GM10847 (cell line): ENCODE measurements around the gene LRIT1.

ENCODE experiments used
- POLR2A ChIP-seq: IDR thresholded peaks from 2 replicates; pipeline ENCODE4 v1.6.1; 2011; ENCODE audit not compliant: insufficient read length; ENCODE audit errors: extremely low read depth

LRIT1 gene

DNA sequence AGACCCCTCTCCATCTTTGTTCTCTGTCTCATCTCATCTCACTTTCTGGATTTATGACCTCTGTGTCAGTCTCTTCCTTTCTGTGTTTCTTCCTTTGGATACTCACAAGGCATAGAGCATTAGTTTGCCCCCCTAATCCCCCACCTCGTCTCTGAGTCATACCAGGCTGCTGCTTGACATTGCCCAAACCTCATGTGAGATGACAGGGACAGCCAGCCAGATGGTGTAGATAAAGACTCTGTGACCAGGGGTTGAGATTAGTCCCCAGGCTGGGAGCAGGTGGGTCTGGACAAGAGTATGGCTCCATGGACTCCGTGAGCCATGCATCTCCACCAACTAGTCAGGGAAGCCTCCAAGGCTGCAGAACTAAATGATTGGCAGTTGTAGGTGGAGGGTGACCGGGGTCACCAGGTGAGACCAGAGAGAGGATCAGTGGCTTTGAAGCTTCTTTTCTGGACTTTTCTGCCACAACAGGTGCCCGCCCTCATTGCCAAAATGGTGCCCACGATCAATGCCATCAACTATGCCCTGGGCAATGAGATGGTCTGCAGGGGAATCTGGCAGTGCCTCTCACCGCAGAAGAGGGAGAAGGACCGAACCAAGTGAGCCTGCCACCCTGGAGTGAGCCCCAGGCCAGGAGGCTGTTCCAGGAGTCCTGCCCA, 16.8 kb upstream of the LRIT1 start:
- TF ChIP-seq POLR2A, result no peak

DNA sequence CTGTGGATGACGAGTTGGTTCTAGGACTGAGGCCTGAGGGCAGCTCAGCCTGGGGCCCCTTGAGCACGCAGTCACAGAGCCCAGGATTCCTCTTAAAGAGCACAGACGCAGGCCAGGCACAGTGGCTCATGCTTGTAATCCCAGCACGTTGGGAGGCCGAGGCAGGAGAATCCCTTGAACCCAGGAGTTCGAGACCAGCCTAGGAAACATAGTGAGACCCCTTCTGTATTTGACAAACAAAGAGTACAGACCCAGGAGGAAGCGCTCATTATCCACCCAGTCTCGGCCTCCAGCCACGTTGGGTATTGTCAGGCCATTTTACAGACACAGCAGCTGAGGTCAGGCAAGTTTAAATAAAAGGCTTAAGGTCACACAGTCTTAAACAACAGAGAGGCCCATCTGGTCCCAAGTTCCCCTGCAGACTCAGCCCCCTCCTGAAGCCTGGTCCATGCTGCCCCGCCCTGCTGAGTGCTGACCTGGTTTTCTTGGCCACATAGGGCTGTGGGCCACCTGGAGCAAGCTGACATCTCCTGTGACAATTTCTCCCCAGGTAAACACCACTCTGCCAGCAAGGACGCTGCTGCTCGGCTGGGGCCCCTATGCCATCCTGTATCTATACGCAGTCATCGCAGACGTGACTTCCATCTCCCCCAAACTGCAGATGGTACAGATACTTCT, 16.1 kb upstream of the LRIT1 start:
- no peak for TF ChIP-seq POLR2A

DNA sequence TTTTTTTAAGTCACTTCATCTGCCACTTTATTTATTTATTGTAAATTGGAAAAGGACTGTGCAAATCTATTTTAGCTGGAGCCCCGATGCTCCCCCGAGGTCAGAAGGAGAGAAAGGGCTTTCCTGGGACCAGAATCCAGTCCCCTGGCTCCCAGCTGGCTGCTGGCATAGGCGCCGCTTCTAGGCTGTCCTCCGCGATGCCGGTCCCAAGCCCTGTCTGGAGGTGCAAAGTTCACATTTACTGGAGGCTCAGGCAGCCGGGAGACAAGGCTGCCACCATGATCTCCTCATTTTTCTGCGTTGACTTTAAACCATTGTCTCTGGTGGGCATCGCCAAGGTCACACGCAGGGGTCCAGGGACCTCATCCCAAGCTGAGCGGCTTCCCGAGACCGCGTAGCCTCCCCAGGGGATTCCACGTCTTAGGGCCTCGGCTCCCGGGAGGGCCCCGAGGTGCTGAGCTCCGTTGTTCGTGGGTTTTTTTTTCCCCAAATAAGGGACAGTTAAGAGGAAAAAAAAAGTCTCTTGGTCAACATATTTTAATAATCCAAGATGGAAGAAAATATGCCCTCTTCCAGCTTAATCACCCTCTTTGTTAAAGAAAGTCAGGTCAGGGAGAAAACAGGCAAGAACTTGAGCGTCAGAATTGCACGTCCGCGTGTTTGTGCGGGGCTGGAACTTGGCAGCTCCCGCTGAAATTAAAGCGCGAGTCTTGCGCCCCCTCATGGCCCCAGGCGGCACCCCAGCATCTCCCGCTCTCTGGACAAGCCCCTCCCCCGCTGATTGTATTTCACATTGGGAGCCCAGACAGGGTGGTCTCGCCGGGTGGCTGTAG, 15.4 kb upstream of the LRIT1 start:
- TF ChIP-seq POLR2A, result no peak

DNA sequence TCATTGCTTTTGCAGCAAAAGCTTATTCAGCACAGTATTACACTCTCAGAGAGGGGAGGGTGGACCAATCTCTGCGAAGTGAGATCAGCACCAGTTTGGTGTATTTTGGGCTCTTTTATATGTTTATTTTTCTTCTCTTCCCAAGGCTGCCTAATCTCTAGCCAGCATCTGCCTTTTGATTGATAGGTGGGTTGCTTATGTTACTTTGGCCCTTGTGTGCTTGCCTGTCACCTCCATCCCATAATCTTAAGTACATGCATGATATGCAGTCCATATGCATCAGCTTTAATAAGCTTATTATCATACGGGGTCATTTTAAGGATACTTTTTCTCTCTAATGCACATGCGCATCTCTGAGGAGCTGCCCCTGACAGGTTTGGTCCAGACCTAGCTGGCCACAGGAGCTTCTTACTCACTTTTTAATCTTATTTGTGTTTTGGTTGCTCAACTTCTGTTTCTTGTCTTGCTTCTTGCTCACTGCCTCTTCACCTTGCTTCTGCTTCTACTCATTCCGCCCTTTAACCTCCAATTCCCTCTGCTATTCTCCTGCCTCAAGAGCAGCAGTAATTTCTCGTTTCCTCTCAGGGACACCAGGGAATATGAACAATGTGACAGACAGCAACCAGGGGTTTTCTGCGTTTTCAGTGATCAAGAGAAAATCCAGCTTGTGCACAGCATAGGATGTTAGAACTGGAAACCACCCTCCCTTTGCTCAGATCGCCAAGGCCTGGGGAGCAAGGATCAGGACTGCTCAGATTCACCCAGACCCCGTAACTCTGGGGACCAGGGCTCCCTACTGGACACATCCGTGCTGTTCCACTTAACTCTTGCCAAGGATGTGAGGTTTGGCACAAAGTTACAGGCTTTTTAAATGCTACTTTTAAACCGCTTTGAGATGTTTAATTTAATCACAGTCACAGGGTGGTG, 13.5 kb upstream of the LRIT1 start:
- TF ChIP-seq POLR2A, result no peak

DNA sequence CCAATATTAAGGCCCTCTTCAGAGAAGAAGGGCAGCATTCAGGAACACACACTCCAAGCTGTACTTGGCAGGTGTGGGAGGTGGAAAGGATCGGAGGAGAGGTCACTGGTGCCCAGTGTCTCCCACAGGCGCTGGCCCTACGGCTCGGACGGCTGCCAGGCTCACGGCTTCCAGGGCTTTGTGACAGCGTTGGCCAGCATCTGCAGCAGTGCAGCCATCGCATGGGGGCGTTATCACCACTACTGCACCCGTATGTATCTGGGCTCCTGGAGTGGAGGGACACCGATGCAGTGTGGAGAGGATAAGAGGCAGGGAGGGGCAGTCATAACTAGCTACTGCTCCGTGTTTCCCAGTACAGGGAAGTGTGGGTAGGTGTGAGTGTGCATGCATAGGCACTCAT, 7.4 kb upstream of the LRIT1 start:
- TF ChIP-seq POLR2A, result no peak

DNA sequence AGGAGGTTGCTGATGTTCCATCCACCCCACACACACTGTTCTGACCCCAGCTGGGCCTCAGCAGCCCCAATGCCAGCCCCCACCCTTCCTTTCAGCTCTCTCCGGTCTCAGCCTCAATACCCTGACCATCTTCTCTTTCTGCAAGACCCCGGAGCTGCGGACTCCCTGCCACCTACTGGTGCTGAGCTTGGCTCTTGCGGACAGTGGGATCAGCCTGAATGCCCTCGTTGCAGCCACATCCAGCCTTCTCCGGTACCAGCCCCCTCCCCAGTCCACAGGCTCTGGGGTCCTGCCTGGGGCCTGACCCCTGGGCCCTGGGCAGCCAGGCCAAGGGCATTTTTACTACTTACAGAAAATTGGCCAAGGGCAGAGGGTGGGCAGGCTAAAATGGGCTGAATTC, 6.2 kb upstream of the LRIT1 start:
- TF ChIP-seq POLR2A, result no peak

DNA sequence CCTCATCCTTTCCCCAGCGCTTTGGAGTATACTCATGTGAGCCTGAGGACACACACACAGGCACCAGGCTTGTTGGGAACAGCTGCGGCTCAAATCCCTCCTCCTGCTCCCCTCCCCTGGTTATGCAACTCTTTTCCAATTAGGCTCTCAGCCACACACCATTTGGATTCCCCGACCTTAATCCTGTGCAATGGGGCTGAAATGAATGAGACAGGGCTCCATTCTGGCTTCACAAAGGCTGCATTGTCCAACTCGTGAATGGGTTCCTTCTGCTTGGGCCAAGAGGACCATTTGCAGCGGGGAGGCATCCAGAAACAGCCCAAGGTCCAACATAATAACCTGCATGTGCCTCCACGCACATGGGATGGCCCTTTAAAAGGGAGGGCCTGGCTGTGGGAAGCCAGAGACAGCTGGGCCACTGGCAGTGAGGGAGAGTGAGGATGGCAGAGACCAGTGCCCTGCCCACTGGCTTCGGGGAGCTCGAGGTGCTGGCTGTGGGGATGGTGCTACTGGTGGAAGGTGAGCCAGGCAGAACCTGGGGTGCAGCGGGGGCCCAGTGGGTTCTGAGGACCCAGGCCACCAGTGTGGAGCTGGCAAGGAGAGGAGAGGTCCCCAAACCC, 3.4 kb upstream of the LRIT1 start, which contains the start of gene RGR:
Gene RGR, plus strand, starts transcription at position 403 of the 620 bp plus-strand sequence. Its CDS starts 38 bp downstream, at position 441.
- no peak for TF ChIP-seq POLR2A

DNA sequence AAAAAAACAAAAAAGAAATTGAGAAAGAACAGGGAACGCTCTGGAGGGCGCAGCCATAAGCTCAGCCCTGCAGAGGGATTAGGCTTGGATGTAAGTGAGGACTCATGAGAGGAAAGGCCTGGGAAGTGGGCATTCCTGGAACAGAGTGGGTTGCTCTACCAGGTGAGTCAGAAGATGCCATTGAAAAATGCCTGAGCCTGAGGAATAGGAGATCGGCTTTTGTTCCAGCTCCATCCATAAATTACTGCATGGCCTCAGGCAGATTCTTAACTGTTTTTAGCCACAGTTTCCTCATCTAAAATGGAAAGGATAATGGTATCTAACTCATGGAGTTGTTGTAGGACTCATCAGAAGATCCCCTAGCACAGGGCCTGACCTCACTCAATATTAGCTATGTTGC, 2.4 kb upstream of the LRIT1 start:
- TF ChIP-seq POLR2A, result no peak

DNA sequence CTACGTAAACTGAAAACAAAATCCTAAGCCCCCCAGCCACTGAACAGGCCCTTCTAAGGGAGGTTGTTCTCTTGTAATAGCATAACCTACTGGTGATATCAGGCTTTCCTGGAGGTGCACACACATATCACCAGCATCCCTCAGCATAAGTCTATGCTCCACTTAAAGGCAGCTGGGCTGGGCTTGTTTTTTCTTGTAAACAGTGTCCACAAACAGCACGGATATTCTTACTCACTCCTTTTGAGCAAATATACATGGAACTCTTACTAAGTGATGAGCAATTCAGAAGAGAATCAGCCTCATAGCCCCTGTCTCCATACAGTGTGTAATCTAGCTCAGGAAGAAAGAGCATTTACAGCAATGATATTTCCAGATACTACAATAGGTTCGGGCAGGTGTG, 2.4 kb downstream of the LRIT1 start:
- TF ChIP-seq POLR2A, result no peak

DNA sequence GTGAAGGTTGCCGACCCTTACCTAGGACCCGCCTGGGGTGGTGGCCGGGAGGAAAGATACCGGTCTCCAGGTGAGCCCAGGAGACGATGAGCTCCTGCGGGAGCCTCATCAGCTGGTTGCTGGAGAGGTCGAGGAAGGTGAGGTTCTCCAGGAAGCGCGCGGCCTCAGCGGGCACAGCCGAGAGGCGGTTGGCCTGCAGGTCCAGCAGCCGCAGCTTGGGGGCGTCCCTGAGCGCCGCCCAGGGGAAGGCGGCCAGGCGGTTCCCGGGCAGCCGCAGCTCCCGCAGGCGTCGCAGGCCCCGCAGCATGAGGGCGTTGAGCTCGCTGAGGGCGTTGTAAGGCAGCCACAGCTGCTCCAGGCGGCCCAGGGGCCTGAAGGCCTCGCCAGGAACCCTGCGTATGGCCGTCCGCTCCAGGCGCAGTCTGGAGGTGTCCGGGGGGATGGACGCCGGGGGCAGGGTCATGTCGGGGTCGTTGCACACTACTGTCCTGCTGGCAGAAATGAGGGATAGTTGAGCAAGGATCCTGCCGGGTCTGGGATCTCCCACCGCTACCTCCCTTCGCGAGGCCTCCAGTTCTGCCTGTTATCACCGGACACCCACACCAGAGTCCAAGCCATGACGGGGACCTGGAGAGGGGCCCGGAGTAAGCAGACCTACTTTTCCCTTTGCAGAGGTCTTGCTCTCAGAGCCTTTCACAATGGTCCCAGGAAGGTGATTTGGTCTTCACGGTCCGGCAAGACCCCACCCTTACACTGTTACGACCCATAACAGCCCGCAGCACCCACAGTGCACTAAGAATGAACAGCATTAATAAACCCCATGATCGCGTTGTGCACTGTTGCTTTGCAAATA, 3.9 kb downstream of the LRIT1 start:
- no peak for TF ChIP-seq POLR2A

DNA sequence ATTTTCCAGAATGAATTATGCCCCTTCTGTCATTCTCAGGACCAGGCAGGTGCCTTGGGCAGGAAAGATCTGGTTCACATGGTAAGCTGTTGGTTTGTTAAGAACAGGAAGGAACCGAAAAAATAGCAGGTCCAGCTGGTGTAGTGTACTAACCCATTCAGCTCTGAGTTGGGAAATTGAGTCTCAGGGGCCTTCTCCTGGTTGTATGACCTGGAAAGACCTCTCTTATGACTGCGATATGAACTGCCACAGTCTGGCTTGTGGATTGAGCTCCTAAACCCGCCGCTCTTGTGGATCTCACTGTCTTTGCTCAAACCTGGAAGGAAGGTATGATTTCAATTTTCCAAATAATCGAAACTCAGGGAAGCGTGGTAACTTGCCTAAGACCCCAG, 4.5 kb downstream of the LRIT1 start:
- TF ChIP-seq POLR2A, result no peak

DNA sequence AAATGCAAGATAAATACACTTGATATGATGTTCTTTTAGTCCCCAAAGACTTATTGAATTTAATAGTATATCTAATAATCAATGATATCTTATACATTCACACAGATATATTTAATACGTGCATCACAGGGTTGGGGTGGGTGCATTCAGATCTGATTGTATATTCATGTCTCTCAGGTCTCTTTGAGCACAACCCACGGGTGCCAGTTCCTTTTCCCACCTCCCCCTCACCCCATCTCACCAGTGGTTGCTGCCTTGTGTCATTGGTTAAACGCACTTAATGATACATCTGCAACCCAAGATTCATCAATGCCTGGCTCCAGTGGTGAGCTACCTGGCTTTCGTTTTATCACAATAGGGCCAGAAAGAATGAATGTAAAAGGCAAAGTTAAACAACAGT, 6.2 kb downstream of the LRIT1 start:
- TF ChIP-seq POLR2A, result no peak

DNA sequence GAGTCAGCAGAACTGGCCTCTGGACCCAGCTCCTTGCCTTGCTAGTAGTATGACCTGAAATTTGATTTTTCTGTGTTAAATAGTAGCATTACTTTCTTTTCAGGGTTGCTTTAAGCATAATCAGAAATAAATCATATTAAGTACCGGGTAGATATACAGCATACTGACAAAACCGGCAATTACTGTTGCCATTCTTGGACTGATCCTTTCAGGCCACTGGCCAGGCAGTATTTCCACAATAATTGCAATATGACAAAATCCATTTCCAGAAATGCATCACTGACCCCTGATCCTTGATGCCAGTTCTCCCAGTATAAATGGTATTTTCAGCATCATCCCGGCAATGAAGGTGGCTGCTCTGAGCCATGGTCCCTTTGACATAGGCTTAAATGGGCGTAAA, 6.9 kb downstream of the LRIT1 start:
- no peak for TF ChIP-seq POLR2A

DNA sequence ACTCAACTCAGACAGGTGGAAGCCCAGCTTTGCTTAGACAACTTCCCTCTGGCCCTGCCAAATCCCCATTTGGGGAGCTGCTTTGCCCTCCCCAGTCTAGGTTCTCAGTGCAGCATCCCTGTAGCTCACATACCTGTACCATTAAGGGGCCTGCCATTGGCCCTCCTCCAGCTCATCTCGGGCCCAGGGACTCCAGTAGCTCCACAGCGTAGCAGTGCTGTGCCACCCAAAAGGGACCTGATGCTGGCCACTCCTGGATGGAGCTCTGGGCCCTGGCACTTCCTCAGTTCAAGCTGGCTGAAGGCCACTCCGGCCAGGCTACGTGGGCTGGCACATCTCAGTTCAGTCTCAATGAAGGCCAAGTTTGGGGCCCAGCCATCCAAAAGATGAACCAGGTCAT, 7.4 kb downstream of the LRIT1 start:
- no peak for TF ChIP-seq POLR2A
